K562 (cell line): ENCODE results near the gene KCTD16. TPM values are rescaled to one million over a fixed set of nuclear protein-coding genes. Genes with fewer than 3 reads are reported as not detected.

ENCODE experiments used
- ATAC-seq: fragments of 200-7000 bp; cut with Tn5 transposase; 3 replicates; pipeline ENCODE4 v1.9.1; 2020; ENCODE audit warnings: moderate library complexity
- BruUV-seq: library from RNA; stranded (reverse); fragments of 400-500 nt; replicated peaks from 2 replicates; lab custom pipeline; 2021; lab: Mats Ljungman, UMichigan
- CTCF ChIA-PET: fragments of 300-600 bp; formaldehyde crosslinking; extraction: SDS; loops from one replicate; lab custom pipeline; 2021; ENCODE audit warnings: low intra/inter-chr PET ratio; lab: Yijun Ruan, JAX
- POLR2A ChIA-PET: fragments of 300-600, 350-650 bp; sonication (Branson Sonifier 250); formaldehyde crosslinking; extraction: SDS; loops from one replicate; lab custom pipeline; 2021; ENCODE audit warnings: antibody characterized with exemption, inconsistent platforms; lab: Yijun Ruan, JAX
- DNase-seq, 4 experiments: peaks; one replicate each; pipeline versions ENCODE4 v3.0.0 to v3.0.0-alpha.2; 2011 to 2018; ENCODE audit warnings: low spot score in 3 of 4, mixed read lengths in 3 of 4; ENCODE audit errors: extremely low read depth in 1 of 4
- FAIRE-seq: peaks from 2 replicates; lab custom pipeline; 2011; peaks lifted over from hg19 to GRCh38; lab: Jason Lieb, UNC
- H2AFZ ChIP-seq: 2 replicates; pipeline ENCODE4 v1.6.0; 2011; ENCODE audit warnings: low read depth, low read length, control low read depth, inconsistent platforms
- H3K27ac ChIP-seq: fragments of 200-600 bp; 3 replicates; pipeline ENCODE4 v1.8.0; 2011; ENCODE audit warnings: low read depth, mild to moderate bottlenecking, control low read depth, inconsistent platforms, low read length, moderate library complexity, mixed read lengths; ENCODE audit errors: extremely low read depth
- H3K27me3 ChIP-seq, 2 experiments: fragments of 300-600 bp in 1 of 2; 2 replicates in 1 of 2; 3 replicates in 1 of 2; pipeline versions ENCODE4 v1.6.0 to v1.8.0; 2011; ENCODE audit warnings: inconsistent platforms in 2 of 2, low read length in 2 of 2, mild to moderate bottlenecking in 1 of 2, mixed read lengths in 1 of 2, moderate library complexity in 1 of 2; ENCODE audit not compliant: control insufficient read depth in 2 of 2, insufficient read depth in 2 of 2
- H3K36me3 ChIP-seq: fragments of 300-600 bp; 3 replicates; pipeline ENCODE4 v1.8.0; 2011; ENCODE audit warnings: mild to moderate bottlenecking, low read length, inconsistent platforms; ENCODE audit not compliant: control insufficient read depth, insufficient read depth
- H3K4me1 ChIP-seq, 2 experiments: fragments of 200-600 bp in 1 of 2; replicated peaks in 1 of 2; 2 replicates in 1 of 2; 3 replicates in 1 of 2; pipeline versions ENCODE4 v1.5.1 to v1.8.0; 2011; ENCODE audit warnings: inconsistent platforms in 2 of 2, low read length in 2 of 2, mild to moderate bottlenecking in 1 of 2, mixed read lengths in 1 of 2, moderate library complexity in 1 of 2; ENCODE audit not compliant: control insufficient read depth in 2 of 2, insufficient read depth in 2 of 2
- H3K4me2 ChIP-seq: 2 replicates; pipeline ENCODE4 v1.6.1; 2011; ENCODE audit warnings: low read length, control low read depth, inconsistent platforms, mixed read lengths; ENCODE audit not compliant: insufficient read depth
- H3K4me3 ChIP-seq: fragments of 200-600 bp; sonication (generic), shearing (Covaris generic); 2 replicates; pipeline ENCODE4 v1.5.1; 2016; ENCODE audit warnings: control low read depth, inconsistent platforms
- H3K79me2 ChIP-seq: fragments of 200-600 bp; 3 replicates; pipeline ENCODE4 v1.8.0; 2011; ENCODE audit warnings: low read length, inconsistent platforms; ENCODE audit not compliant: control insufficient read depth, insufficient read depth
- H3K9ac ChIP-seq, 2 experiments: 2 replicates each; pipeline versions ENCODE4 v1.6.0 to v1.6.1; 2011; ENCODE audit warnings: low read depth in 2 of 2, low read length in 2 of 2, control low read depth in 1 of 2, inconsistent platforms in 1 of 2, mild to moderate bottlenecking in 1 of 2, mixed read lengths in 1 of 2; ENCODE audit not compliant: insufficient read depth in 1 of 2
- H3K9me1 ChIP-seq: one replicate; pipeline ENCODE4 v1.6.0; 2011; ENCODE audit warnings: inconsistent platforms, mild to moderate bottlenecking, low read length, moderate library complexity; ENCODE audit not compliant: control insufficient read depth, insufficient read depth
- H3K9me3 ChIP-seq: replicated peaks from 2 replicates; pipeline ENCODE4 v1.5.1; 2011; ENCODE audit warnings: low read depth, low read length, inconsistent platforms; ENCODE audit not compliant: control insufficient read depth, insufficient read depth
- H4K20me1 ChIP-seq: replicated peaks from 2 replicates; pipeline ENCODE4 v1.6.1; 2011; ENCODE audit warnings: low read length, inconsistent platforms, mixed read lengths; ENCODE audit not compliant: control insufficient read depth, insufficient read depth
- CUX1 ChIP-seq: fragments of 200-800 bp; sonication (Bioruptor generic); IDR thresholded peaks from 2 replicates; pipeline ENCODE4 v1.6.1; 2016; ENCODE audit warnings: missing genetic modification characterization, missing compliant biosample characterization
- E2F6 ChIP-seq, 2 experiments: IDR thresholded peaks; 2 replicates each; pipeline ENCODE4 v1.6.1; 2011; ENCODE audit warnings: borderline replicate concordance in 1 of 2, control low read depth in 1 of 2, low read depth in 1 of 2, low read length in 1 of 2, mild to moderate bottlenecking in 1 of 2, mixed read lengths in 1 of 2, moderate library complexity in 1 of 2; ENCODE audit not compliant: insufficient read depth in 1 of 2, insufficient read length in 1 of 2, poor library complexity in 1 of 2, severe bottlenecking in 1 of 2; ENCODE audit errors: extremely low read depth in 1 of 2
- GABPB1 ChIP-seq: sonication (generic); formaldehyde crosslinking; IDR thresholded peaks from 2 replicates; pipeline ENCODE4 v1.8.0; 2022; ENCODE audit warnings: mild to moderate bottlenecking, missing genetic modification reagents
- IRF2 ChIP-seq: sonication (generic); formaldehyde crosslinking; IDR thresholded peaks from 2 replicates; pipeline ENCODE4 v1.8.1; 2022; ENCODE audit warnings: mild to moderate bottlenecking, missing genetic modification reagents
- MXI1 ChIP-seq: IDR thresholded peaks from 2 replicates; pipeline ENCODE4 v1.6.1; 2011; ENCODE audit warnings: low read depth, mild to moderate bottlenecking, improper control_type of control experiment, low read length
- NFATC3 ChIP-seq: fragments of 450-650 bp; IDR thresholded peaks from 2 replicates; pipeline ENCODE4 v1.6.1; 2017; ENCODE audit warnings: mild to moderate bottlenecking
- TOE1 ChIP-seq, 2 experiments: fragments of 450-650 bp in 1 of 2; sonication (generic) in 1 of 2; formaldehyde crosslinking in 1 of 2; IDR thresholded peaks; 2 replicates each; pipeline versions ENCODE4 v1.7.1 to v1.8.0; 2016 to 2022; ENCODE audit warnings: borderline replicate concordance in 2 of 2, mild to moderate bottlenecking in 2 of 2, antibody characterized with exemption in 1 of 2, inconsistent platforms in 1 of 2, low read depth in 1 of 2, missing genetic modification reagents in 1 of 2, moderate library complexity in 1 of 2
- ZNF165 ChIP-seq: fragments of 250-450 bp; sonication (Bioruptor Pico); IDR thresholded peaks from 2 replicates; pipeline ENCODE4 v1.4.0; 2020; ENCODE audit warnings: borderline replicate concordance
- ZNF316 ChIP-seq: fragments of 450-650 bp; IDR thresholded peaks from 2 replicates; pipeline ENCODE4 v1.6.1; 2016
- ZNF57 ChIP-seq: fragments of 450-650 bp; formaldehyde crosslinking; IDR thresholded peaks from 2 replicates; pipeline ENCODE4 v1.4.0; 2020; ENCODE audit warnings: mild to moderate bottlenecking, moderate library complexity
- ZNF785 ChIP-seq: fragments of 250-450 bp; sonication (Bioruptor Pico); IDR thresholded peaks from 2 replicates; pipeline ENCODE4 v1.4.0; 2020; ENCODE audit warnings: mild to moderate bottlenecking
- WGBS: fragments of 100-300 bp; shearing (Covaris generic); methylation state at CpG from one replicate; pipeline ENCODE4 v1.1.6; 2016; ENCODE audit warnings: low coverage, mixed read lengths; ENCODE audit not compliant: insufficient coverage; ENCODE audit errors: missing lambda C conversion rate; 5-methylcytosine and 5-hydroxymethylcytosine counted together
- in situ Hi-C: fragments of 300-500 bp; cut with MboI; formaldehyde crosslinking; loops from 4 replicates; pipeline ENCODE4 v1.15.0; 2018; ENCODE audit warnings: inconsistent platforms, mixed read lengths
- intact Hi-C: fragments of 100-400 bp; cut with micrococcal nuclease; formaldehyde crosslinking; loops from 2 replicates; pipeline ENCODE4 v1.14.2; 2022
- polyA plus RNA-seq, 8 experiments: library from polyadenylated mRNA; depleted of rRNA in 4 of 8; stranded (reverse) in 5 of 8; unstranded in 3 of 8; fragments of >200 nt; fragmentation: Nextera tagmentation in 2 of 8; fragmentation: Illumina TruSeq in 1 of 8; extraction: Ambion mirVana in 2 of 8; extraction: Trizol in 1 of 8; gene quantifications; 2 replicates each; pipeline versions ENCODE4 v1.2.1 to v1.2.3, GENCODE V29; 2011 to 2014; ENCODE audit warnings: inconsistent platforms in 1 of 8, missing spikeins in 1 of 8
- total RNA-seq, 7 experiments: library from RNA; depleted of rRNA in 6 of 7; stranded (reverse); fragments of >200 nt in 6 of 7; fragmentation: Illumina TruSeq in 2 of 7; extraction: Trizol in 2 of 7; gene quantifications; 2 replicates each; pipeline versions ENCODE4 v1.2.1 to v1.2.3, GENCODE V29; 2011 to 2021; ENCODE audit warnings: low replicate concordance in 1 of 7

Gene KCTD16
- total and polyA plus RNA-seq, 9 of the 15 experiments (the other 6 are each of a cell fraction or from before 2014, with no cell fraction given): 0.04 TPM; not detected in 8

GRCh38 chr5:144210655-144211054, 40.0 kb downstream of the KCTD16 start:
- in situ Hi-C loops: loop anchor here (25.0 kb wide), 1 partner anchor 1852 kb away; no protein-coding TSS in a partner anchor
- no peak for FAIRE-seq
- BruUV-seq: no TSS peak

More at GRCh38 chr5:144210655-144211054, 40.0 kb downstream of the KCTD16 start:
- Histone ChIP-seq H3K4me1 (no peaks in the 10 kb centered on the region), H3K27ac (no peak overlapping the region), H3K36me3 (no peaks in the 10 kb centered on the region), H2AFZ (no peak overlapping the region), H3K27me3 (no peaks in the 10 kb centered on the region), H3K9me1 (no peaks in the 10 kb centered on the region), H3K79me2 (no peaks in the 10 kb centered on the region), H3K4me3 (no peak overlapping the region), H3K4me2 (no peak overlapping the region), H3K9ac (no peak overlapping the region), H4K20me1 (no peaks in the 10 kb centered on the region), H3K9me3 (no peaks in the 10 kb centered on the region)
- ChIA-PET POLR2A (interaction anchor here (0.7 kb wide), 1 partner anchor 17 kb away, joined by 3 read pairs; no protein-coding TSS in a partner anchor), CTCF (no interaction called here)
- intact Hi-C loops: no loop called here
- no peak for TF ChIP-seq IRF2 (CRISPR knock-in tag)
- no peak for TF ChIP-seq E2F6 (IDR thresholded peaks at IDR 0.05; ENCODE audit: borderline replicate concordance in 1 of 2, extremely low read depth in 1 of 2, insufficient read depth in 1 of 2, insufficient read length in 1 of 2, low read depth in 1 of 2, low read length in 1 of 2, poor library complexity in 1 of 2, severe bottlenecking in 1 of 2)
- no peak for TF ChIP-seq GABPB1
- no peak for TF ChIP-seq ZNF165 (CRISPR knock-in tag)
- TF ChIP-seq ZNF785 (CRISPR knock-in tag): no peak
- TF ChIP-seq NFATC3: no peak
- TF ChIP-seq ZNF57 (CRISPR knock-in tag): no peak
- no peak for TF ChIP-seq TOE1 (IDR thresholded peaks at IDR 0.05; ENCODE audit: borderline replicate concordance)
- no peak for TF ChIP-seq TOE1 (CRISPR knock-in tag; IDR thresholded peaks at IDR 0.05; ENCODE audit: borderline replicate concordance, low read depth)
- TF ChIP-seq CUX1 (CRISPR knock-in tag): no peak
- TF ChIP-seq MXI1: no peak
- no peak for TF ChIP-seq ZNF316
- DNase-seq: no peak
- 0% methylated on average over 1 of the region's 1 CpG for WGBS
- no peak for ATAC-seq
